Measurements from ENCODE around the gene GAPVD1. TPM values are rescaled to one million over a fixed set of nuclear protein-coding genes. Genes with fewer than 3 reads are reported as not detected.

Gene GAPVD1
- total RNA-seq, 1 experiment from 2014 or later: 39.5 TPM

- Mint-ChIP-seq H3K27ac (no peak overlapping the region), H3K27me3 (ENCODE audit: low read depth) (no peaks in the 10 kb centered on the region), H3K9me3 (peaks cover 0 to 7% of the 10 kb centered on the region in 2 experiments; a peak in 1 of 5 replicates), H3K4me1 (peaks cover 8 to 12% of the 10 kb centered on the region in 2 experiments), H3K4me3 (no peak overlapping the region), H3K36me3 (ENCODE audit: insufficient read depth in 1 of 3, low read depth in 3 of 3) (peaks cover 0 to 4% (median 0%) of the 10 kb centered on the region in 3 experiments; a peak in 1 of 7 replicates)
- Histone ChIP-seq H2AK5ac (ENCODE audit: insufficient read length, low read length) (no peak overlapping the region), H2BK120ac (ENCODE audit: low read depth, low read length, poor library complexity, severe bottlenecking) (no peak overlapping the region), H3K23ac (ENCODE audit: insufficient read length, low read depth, low read length) (no peak overlapping the region), H2BK20ac (ENCODE audit: low read depth, low read length, poor library complexity, severe bottlenecking) (no peak overlapping the region), H2BK12ac (ENCODE audit: insufficient read length, low read depth, low read length) (no peak overlapping the region), H3K4me1 (ENCODE audit: insufficient read depth, low read length) (no peaks in the 10 kb centered on the region), H3K9me3 (ENCODE audit: control insufficient read depth, low read depth, low read length) (no peaks in the 10 kb centered on the region), H3K14ac (ENCODE audit: insufficient read depth, low read length) (no peak overlapping the region), H3K79me2 (ENCODE audit: insufficient read depth, low read length) (peaks cover 3% of the 10 kb centered on the region; the same call in 1 of the 2 replicates), H4K91ac (ENCODE audit: insufficient read length, low read depth, low read length) (no peak overlapping the region), H3T11ph (ENCODE audit: low read length) (no peak overlapping the region), H2BK5ac (ENCODE audit: insufficient read length, low read length) (no peak overlapping the region), H3K27ac (ENCODE audit: insufficient read length, low read depth, low read length) (no peak overlapping the region), H3K23me2 (ENCODE audit: insufficient read length, low read depth, low read length, poor library complexity, severe bottlenecking) (peaks cover 4% of the 10 kb centered on the region), H3K27me3 (ENCODE audit: insufficient read depth, low read length) (no peaks in the 10 kb centered on the region), H3K9ac (ENCODE audit: extremely low read depth, insufficient read length, low read length) (no peak overlapping the region), H2BK15ac (ENCODE audit: low read depth, low read length) (no peak overlapping the region), H3K4me2 (ENCODE audit: insufficient read depth, insufficient read length, low read length) (no peak overlapping the region), H2AFZ (ENCODE audit: low read length) (no peak overlapping the region), H3K56ac (ENCODE audit: insufficient read length, low read depth, low read length) (no peak overlapping the region), H4K5ac (ENCODE audit: insufficient read length, low read depth, low read length) (no peak overlapping the region), H3K18ac (ENCODE audit: insufficient read length, low read depth, low read length) (no peak overlapping the region), H3K79me1 (ENCODE audit: insufficient read depth, low read depth, low read length, poor library complexity, severe bottlenecking) (no peaks in the 10 kb centered on the region), H4K20me1 (ENCODE audit: control insufficient read depth, insufficient read depth, insufficient read length) (no peaks in the 10 kb centered on the region), H3K4ac (ENCODE audit: low read depth, low read length) (no peak overlapping the region), H4K8ac (replicated peaks; ENCODE audit: insufficient read length, low read depth, low read length) (no peak overlapping the region)
- no CpG with 5 or more reads among the region's 6 CpGs for WGBS (ENCODE audit: extremely low coverage, insufficient read length, low lambda C conversion rate)
- TF ChIP-seq, protein P1, sequence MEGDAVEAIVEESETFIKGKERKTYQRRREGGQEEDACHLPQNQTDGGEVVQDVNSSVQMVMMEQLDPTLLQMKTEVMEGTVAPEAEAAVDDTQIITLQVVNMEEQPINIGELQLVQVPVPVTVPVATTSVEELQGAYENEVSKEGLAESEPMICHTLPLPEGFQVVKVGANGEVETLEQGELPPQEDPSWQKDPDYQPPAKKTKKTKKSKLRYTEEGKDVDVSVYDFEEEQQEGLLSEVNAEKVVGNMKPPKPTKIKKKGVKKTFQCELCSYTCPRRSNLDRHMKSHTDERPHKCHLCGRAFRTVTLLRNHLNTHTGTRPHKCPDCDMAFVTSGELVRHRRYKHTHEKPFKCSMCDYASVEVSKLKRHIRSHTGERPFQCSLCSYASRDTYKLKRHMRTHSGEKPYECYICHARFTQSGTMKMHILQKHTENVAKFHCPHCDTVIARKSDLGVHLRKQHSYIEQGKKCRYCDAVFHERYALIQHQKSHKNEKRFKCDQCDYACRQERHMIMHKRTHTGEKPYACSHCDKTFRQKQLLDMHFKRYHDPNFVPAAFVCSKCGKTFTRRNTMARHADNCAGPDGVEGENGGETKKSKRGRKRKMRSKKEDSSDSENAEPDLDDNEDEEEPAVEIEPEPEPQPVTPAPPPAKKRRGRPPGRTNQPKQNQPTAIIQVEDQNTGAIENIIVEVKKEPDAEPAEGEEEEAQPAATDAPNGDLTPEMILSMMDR (conservative IDR thresholded peaks at IDR 0.05): no peak
- no peak for DNase-seq
Observed at GRCh38 chr9:125258160-125258785, 3.4 kb upstream of the GAPVD1 start.

Measured in H9 (cell line).